GM13977 (cell line): ENCODE measurements around the gene PODNL1.

Source experiments
- DNase-seq: peaks from one replicate; pipeline ENCODE4 v3.0.0; 2012; ENCODE audit warnings: low spot score
- CTCF ChIP-seq: IDR thresholded peaks from 2 replicates; pipeline ENCODE4 v1.5.1; 2012; ENCODE audit warnings: mild to moderate bottlenecking, control low read depth; ENCODE audit not compliant: insufficient read depth; ENCODE audit errors: extremely low read depth, missing control alignments
- in situ Hi-C: fragments of 300-500 bp; cut with MboI; formaldehyde crosslinking; loops from one replicate; pipeline ENCODE4 v1.12.0; 2022; ENCODE audit warnings: low sequenced_read_pairs, low pct_unique_long_range_greater_than_20kb, mixed read lengths, inconsistent platforms; ENCODE audit not compliant: unreplicated experiment

Gene PODNL1

GRCh38 chr19:13962699-13963602, 24.7 kb upstream of the PODNL1 start:
- in situ Hi-C loops = no loop called here
- no peak for TF ChIP-seq CTCF
- no peak for DNase-seq

GRCh38 chr19:13961826-13962698, 23.8 kb upstream of the PODNL1 start:
- no peak for DNase-seq
- in situ Hi-C loops = no loop called here
- no peak for TF ChIP-seq CTCF

GRCh38 chr19:13960863-13961784, 22.9 kb upstream of the PODNL1 start:
- no peak for TF ChIP-seq CTCF
- no peak for DNase-seq
- in situ Hi-C loops = no loop called here

- peak; percentile 28 for TF ChIP-seq CTCF
- DNase-seq = no peak
- in situ Hi-C loops = no loop called here
Measured at GRCh38 chr19:13959962-13960862, 22.0 kb upstream of the PODNL1 start.

GRCh38 chr19:13959141-13959961, 21.1 kb upstream of the PODNL1 start:
- no peak for TF ChIP-seq CTCF
- DNase-seq = no peak
- in situ Hi-C loops = no loop called here
